IMR-90 (cell line): ENCODE measurements around the gene PEX11G. TPM values are rescaled to one million over a fixed set of nuclear protein-coding genes. Genes with fewer than 3 reads are reported as not detected.

Experiments used
- ATAC-seq: fragments of 200-7000 bp; cut with Tn5 transposase; 2 replicates; pipeline ENCODE4 v1.9.1; 2020; ENCODE audit warnings: low read depth, mild to moderate bottlenecking, moderate library complexity
- BruUV-seq: library from RNA; stranded (reverse); fragments of 400-500 nt; replicated peaks from 2 replicates; lab custom pipeline; 2021; lab: Mats Ljungman, UMichigan
- CTCF ChIA-PET: fragments of 300-600 bp; formaldehyde crosslinking; extraction: SDS; loops from one replicate; lab custom pipeline; 2021; ENCODE audit warnings: antibody characterized with exemption; lab: Yijun Ruan, JAX
- POLR2A ChIA-PET: fragments of 300-600 bp; sonication (Branson Sonifier 250); formaldehyde crosslinking; loops from one replicate; lab custom pipeline; 2022; ENCODE audit warnings: antibody characterized with exemption; ENCODE audit not compliant: unreplicated experiment; lab: Charles Lee
- DNase-seq: peaks from one replicate; pipeline ENCODE4 v3.0.0; 2013
- H2AFZ ChIP-seq: replicated peaks from 2 replicates; pipeline ENCODE3; 2013; ENCODE audit warnings: low read length, mild to moderate bottlenecking; ENCODE audit not compliant: poor library complexity
- H2AK5ac ChIP-seq: 2 replicates; pipeline ENCODE4 v1.6.1; 2013; ENCODE audit warnings: low read depth, low read length, inconsistent platforms
- H2AK9ac ChIP-seq: replicated peaks from 2 replicates; pipeline ENCODE3; 2013; ENCODE audit warnings: mild to moderate bottlenecking, low read depth, low read length, moderate library complexity; ENCODE audit not compliant: poor library complexity
- H2BK120ac ChIP-seq: 2 replicates; pipeline ENCODE4 v1.6.1; 2013; ENCODE audit warnings: low read depth, low read length, inconsistent platforms
- H2BK15ac ChIP-seq: 3 replicates; pipeline ENCODE4 v1.6.1; 2013; ENCODE audit warnings: low read depth, low read length, inconsistent platforms
- H2BK20ac ChIP-seq: 2 replicates; pipeline ENCODE4 v1.6.1; 2013; ENCODE audit warnings: low read depth, mild to moderate bottlenecking, inconsistent platforms, low read length, moderate library complexity
- H2BK5ac ChIP-seq: 2 replicates; pipeline ENCODE4 v1.6.1; 2013; ENCODE audit warnings: mild to moderate bottlenecking, low read depth, low read length, inconsistent platforms; ENCODE audit not compliant: poor library complexity, severe bottlenecking
- H3K14ac ChIP-seq: replicated peaks from 2 replicates; pipeline ENCODE4 v1.6.1; 2013; ENCODE audit warnings: low read depth, low read length, inconsistent platforms
- H3K18ac ChIP-seq: 2 replicates; pipeline ENCODE4 v1.6.1; 2013; ENCODE audit warnings: low read depth, low read length, control low read depth
- H3K23ac ChIP-seq: 2 replicates; pipeline ENCODE4 v1.6.1; 2013; ENCODE audit warnings: low read depth, low read length, inconsistent platforms
- H3K27ac ChIP-seq: 2 replicates; pipeline ENCODE4 v1.5.1; 2013; ENCODE audit warnings: mild to moderate bottlenecking, control low read depth, low read length; ENCODE audit not compliant: insufficient read depth
- H3K27me3 ChIP-seq: 2 replicates; pipeline ENCODE4 v1.6.1; 2013; ENCODE audit warnings: low read length; ENCODE audit not compliant: control insufficient read depth, insufficient read depth
- H3K36me3 ChIP-seq: 2 replicates; pipeline ENCODE4 v1.6.1; 2013; ENCODE audit warnings: low read length, mixed read lengths; ENCODE audit not compliant: control insufficient read depth, insufficient read depth
- H3K4ac ChIP-seq: 2 replicates; pipeline ENCODE4 v1.6.1; 2013; ENCODE audit warnings: low read depth, low read length, inconsistent platforms
- H3K4me1 ChIP-seq: 2 replicates; pipeline ENCODE4 v1.6.1; 2013; ENCODE audit warnings: low read length, mixed read lengths; ENCODE audit not compliant: control insufficient read depth, insufficient read depth
- H3K4me2 ChIP-seq: 2 replicates; pipeline ENCODE4 v1.6.1; 2013; ENCODE audit warnings: low read depth, mild to moderate bottlenecking, control low read depth, low read length, moderate library complexity
- H3K4me3 ChIP-seq: 2 replicates; pipeline ENCODE4 v1.5.1; 2013; ENCODE audit warnings: low read depth, mild to moderate bottlenecking, control low read depth, low read length, moderate library complexity; ENCODE audit not compliant: insufficient read depth
- H3K56ac ChIP-seq: 2 replicates; pipeline ENCODE4 v1.6.1; 2013; ENCODE audit warnings: low read length, inconsistent platforms; ENCODE audit not compliant: insufficient read depth; ENCODE audit errors: extremely low read depth
- H3K79me1 ChIP-seq, 2 experiments: 2 replicates each; pipeline ENCODE4 v1.6.1; 2013; ENCODE audit warnings: low read length in 2 of 2, inconsistent platforms in 1 of 2, low read depth in 1 of 2
- H3K9ac ChIP-seq: 2 replicates; pipeline ENCODE4 v1.6.1; 2013; ENCODE audit warnings: low read depth, low read length, control low read depth
- H3K9me1 ChIP-seq: 2 replicates; pipeline ENCODE4 v1.6.1; 2013; ENCODE audit warnings: low read length, inconsistent platforms; ENCODE audit not compliant: insufficient read depth
- H3K9me3 ChIP-seq: 2 replicates; pipeline ENCODE4 v1.6.1; 2013; ENCODE audit warnings: low read length; ENCODE audit not compliant: control insufficient read depth, insufficient read depth
- H4K20me1 ChIP-seq: 2 replicates; pipeline ENCODE4 v1.6.1; 2013; ENCODE audit warnings: low read length, inconsistent platforms; ENCODE audit not compliant: insufficient read depth
- H4K5ac ChIP-seq: 2 replicates; pipeline ENCODE4 v1.6.1; 2013; ENCODE audit warnings: mild to moderate bottlenecking, low read depth, low read length, control low read depth
- H4K8ac ChIP-seq, 2 experiments: 2 replicates each; pipeline ENCODE4 v1.6.1; 2013; ENCODE audit warnings: low read depth in 2 of 2, low read length in 2 of 2, control low read depth in 1 of 2, inconsistent platforms in 1 of 2
- H4K91ac ChIP-seq: 2 replicates; pipeline ENCODE4 v1.6.1; 2013; ENCODE audit warnings: low read depth, low read length, inconsistent platforms; ENCODE audit not compliant: insufficient read depth
- CHD1 ChIP-seq: IDR thresholded peaks from 2 replicates; pipeline ENCODE4 v1.6.1; 2012; ENCODE audit warnings: low read depth, low read length, improper control_type of control experiment
- CTCF ChIP-seq: conservative IDR thresholded peaks from 2 replicates; pipeline ENCODE4 v1.5.1; 2012; ENCODE audit warnings: mild to moderate bottlenecking, low read depth, low read length, improper control_type of control experiment
- ELK1 ChIP-seq: fragments of 150-350 bp; IDR thresholded peaks from 2 replicates; pipeline ENCODE4 v1.6.1; 2016; ENCODE audit warnings: low read depth, mild to moderate bottlenecking, low read length, moderate library complexity, borderline replicate concordance
- FOS ChIP-seq: fragments of 150-350 bp; IDR thresholded peaks from 2 replicates; pipeline ENCODE4 v1.6.1; 2016; ENCODE audit warnings: low read depth, low read length
- MAFK ChIP-seq: IDR thresholded peaks from 2 replicates; pipeline ENCODE4 v1.6.1; 2012; ENCODE audit warnings: low read depth, low read length, improper control_type of control experiment
- MAZ ChIP-seq: IDR thresholded peaks from 2 replicates; pipeline ENCODE4 v1.6.1; 2012; ENCODE audit warnings: low read depth, mild to moderate bottlenecking, low read length, improper control_type of control experiment, moderate library complexity, borderline replicate concordance
- MXI1 ChIP-seq: IDR thresholded peaks from 2 replicates; pipeline ENCODE4 v1.6.1; 2012; ENCODE audit warnings: low read depth, mild to moderate bottlenecking, low read length, moderate library complexity, borderline replicate concordance
- POLR2A ChIP-seq: IDR thresholded peaks from 2 replicates; pipeline ENCODE4 v1.6.1; 2012; ENCODE audit warnings: mild to moderate bottlenecking, low read depth, low read length
- RAD21 ChIP-seq: IDR thresholded peaks from 2 replicates; pipeline ENCODE4 v1.6.1; 2012; ENCODE audit warnings: low read length, improper control_type of control experiment
- RCOR1 ChIP-seq: IDR thresholded peaks from 2 replicates; pipeline ENCODE4 v1.6.1; 2012; ENCODE audit warnings: mild to moderate bottlenecking, low read length, improper control_type of control experiment; ENCODE audit not compliant: insufficient replicate concordance
- USF2 ChIP-seq: fragments of 150-350 bp; IDR thresholded peaks from 2 replicates; pipeline ENCODE4 v1.6.1; 2017; ENCODE audit warnings: mild to moderate bottlenecking, antibody characterized with exemption, low read length, low read depth
- WGBS, 2 experiments: methylation state at CpG; one replicate each; pipeline versions ENCODE4 v1.1.5 to v1.1.7; 2013; ENCODE audit warnings: missing lambda C conversion rate in 2 of 2; ENCODE audit not compliant: insufficient read length in 1 of 2; ENCODE audit errors: extremely low coverage in 2 of 2; 5-methylcytosine and 5-hydroxymethylcytosine counted together
- dilution Hi-C: fragments of 300-500 bp; cut with HindIII; formaldehyde crosslinking; loops from one replicate; pipeline ENCODE4 v1.14.3; 2018; ENCODE audit warnings: low sequenced_read_pairs; ENCODE audit not compliant: unreplicated experiment
- in situ Hi-C: fragments of 300-500 bp; cut with MboI; formaldehyde crosslinking; loops from 3 replicates; pipeline ENCODE4 v1.14.3; 2019; ENCODE audit warnings: low sequenced_read_pairs, inconsistent platforms, mixed read lengths
- intact Hi-C: fragments of 100-400 bp; cut with micrococcal nuclease; formaldehyde crosslinking; loops from 2 replicates; pipeline ENCODE4 v1.10.0; 2022
- polyA plus RNA-seq, 3 experiments: library from polyadenylated mRNA; depleted of rRNA; stranded (reverse); fragments of >200 nt; gene quantifications; 2 replicates each; pipeline ENCODE4 v1.2.3, GENCODE V29; 2012; ENCODE audit warnings: low replicate concordance in 1 of 3
- total RNA-seq: library from RNA; depleted of rRNA; stranded (reverse); fragments of >200 nt; gene quantifications from 2 replicates; pipeline ENCODE4 v1.2.3, GENCODE V29; 2012

PEX11G gene
- total and polyA plus RNA-seq, 2 of the 4 experiments (the other 2 are of a cell fraction): 0.72 to 1.7 TPM

- no peak overlapping the region for H4K91ac ChIP-seq
- in situ Hi-C loops (no loop called here), intact Hi-C loops (no loop called here), dilution Hi-C loops (no loop called here)
- no peak overlapping the region for H3K4me3 ChIP-seq
- no peak overlapping the region for H2AK5ac ChIP-seq
- H3K23ac ChIP-seq: no peak overlapping the region
- no peak overlapping the region for H3K56ac ChIP-seq
- no peak overlapping the region for H3K9ac ChIP-seq
- no peak overlapping the region for H2BK20ac ChIP-seq
- peaks cover 3% of the 10 kb centered on the region; the same call in 1 of the 2 replicates for H3K4me1 ChIP-seq
- H3K4me2 ChIP-seq: no peak overlapping the region
- no peaks in the 10 kb centered on the region for H3K9me3 ChIP-seq
- H3K27ac ChIP-seq: no peak overlapping the region
- ATAC-seq (no peak), DNase-seq (no peak)
- no peak overlapping the region for H2BK15ac ChIP-seq
- H2AFZ ChIP-seq: no peak overlapping the region
- no peaks in the 10 kb centered on the region for H4K20me1 ChIP-seq
- H3K79me1 ChIP-seq: no peaks in the 10 kb centered on the region
- no peak overlapping the region for H2BK120ac ChIP-seq
- BruUV-seq: no TSS peak
- H4K8ac ChIP-seq: no peak overlapping the region
- H3K9me1 ChIP-seq: no peaks in the 10 kb centered on the region
- peaks cover 7% of the 10 kb centered on the region for H3K27me3 ChIP-seq
- no peaks in the 10 kb centered on the region for H3K36me3 ChIP-seq
- WGBS, 2 experiments: 37% methylated on average over 2 of the region's 3 CpGs; no CpG with 5 or more reads in 1 of the 2 experiments
- H3K18ac ChIP-seq: no peak overlapping the region
- no peak overlapping the region for H3K14ac ChIP-seq
- ChIA-PET CTCF (interaction anchor here (3.0 kb wide), 1 partner anchor 12 kb away, joined by 8 read pairs; a partner anchor contains a TSS), POLR2A (no interaction called here)
- no peak overlapping the region for H4K5ac ChIP-seq
- no peak overlapping the region for H3K4ac ChIP-seq
- H2AK9ac ChIP-seq: no peak overlapping the region
- no peak overlapping the region for H2BK5ac ChIP-seq
- TF ChIP-seq USF2: no peak
- no peak for TF ChIP-seq ELK1
- no peak for TF ChIP-seq CHD1
- TF ChIP-seq MAFK: no peak
- no peak for TF ChIP-seq MAZ
- TF ChIP-seq MXI1: no peak
- TF ChIP-seq CTCF: no peak
- TF ChIP-seq FOS: no peak
- no peak for TF ChIP-seq RCOR1
- no peak for TF ChIP-seq RAD21
- no peak for TF ChIP-seq POLR2A
Measured at GRCh38 chr19:7509625-7510024, 20.8 kb upstream of the PEX11G start.
